HG02938 (cell line): ENCODE measurements around the gene BLACAT1.
A peak's percentile ranks its signal among the peaks of the same experiment; 100 is the strongest.
"Not testable (repeated sequence)": the region's sequence is repeated elsewhere in the genome, so short reads cannot be mapped to it uniquely, and the experiment has no call there.

Experiments
- ATAC-seq: cut with Tn5 transposase; IDR thresholded peaks from one replicate; pipeline ENCODE4 v1.9.1; 2021; ENCODE audit warnings: mild to moderate bottlenecking, moderate library complexity; ENCODE audit not compliant: unreplicated experiment

BLACAT1 gene

DNA sequence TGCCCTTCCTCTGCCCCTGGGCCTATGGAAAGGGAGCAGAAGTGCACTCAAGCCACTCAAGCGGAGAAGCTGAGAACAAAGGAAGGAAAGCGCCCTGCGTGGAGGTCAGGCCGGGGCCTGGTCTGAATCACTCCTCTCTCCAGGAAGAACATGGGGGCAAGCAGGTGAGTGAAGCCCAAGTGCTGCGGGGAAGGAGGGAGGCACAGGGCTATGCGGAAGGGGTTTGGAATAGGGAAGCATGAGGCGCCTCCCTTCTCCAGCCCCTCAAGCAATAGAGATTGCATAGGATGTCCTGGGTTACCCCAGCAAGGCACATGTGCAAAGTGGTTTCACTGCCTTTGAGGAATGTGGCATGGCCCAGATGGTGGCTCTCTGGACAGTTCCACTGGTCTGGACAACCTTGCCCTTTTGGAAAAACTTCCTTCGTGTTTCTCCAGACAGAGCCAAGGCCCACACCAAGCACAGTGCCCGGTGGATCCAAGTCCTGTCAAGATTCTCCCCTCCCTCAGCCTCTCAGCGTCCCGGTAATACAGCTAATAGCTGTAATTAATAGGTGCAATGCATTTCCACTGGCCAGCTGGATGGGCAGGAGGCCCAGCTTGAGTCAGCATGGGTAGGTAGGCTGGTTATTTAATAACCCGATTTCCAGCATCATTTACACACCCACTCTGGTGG is 13.7 kb downstream of the BLACAT1 start:
- no peak for ATAC-seq

DNA sequence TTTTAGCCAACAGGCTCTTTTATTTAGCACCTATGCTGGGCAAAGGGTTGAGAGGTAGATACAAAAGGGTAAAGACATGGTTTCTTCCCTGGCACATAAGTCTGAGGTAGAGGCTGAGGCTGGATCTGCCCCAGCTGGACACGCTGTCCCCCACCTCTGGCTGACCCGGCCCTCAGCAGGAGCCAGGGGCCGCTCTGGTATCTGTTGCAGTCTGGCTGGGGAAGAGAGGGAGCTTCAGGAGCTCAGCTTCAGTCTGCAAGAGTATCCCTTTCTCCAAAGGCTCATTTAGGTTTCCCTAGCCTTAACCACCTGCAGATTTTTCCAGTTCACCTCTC is 14.2 kb downstream of the BLACAT1 start:
- no peak for ATAC-seq

GRCh38 chr1:205441318-205441633 is 14.6 kb downstream of the BLACAT1 start:
- no peak for ATAC-seq

DNA sequence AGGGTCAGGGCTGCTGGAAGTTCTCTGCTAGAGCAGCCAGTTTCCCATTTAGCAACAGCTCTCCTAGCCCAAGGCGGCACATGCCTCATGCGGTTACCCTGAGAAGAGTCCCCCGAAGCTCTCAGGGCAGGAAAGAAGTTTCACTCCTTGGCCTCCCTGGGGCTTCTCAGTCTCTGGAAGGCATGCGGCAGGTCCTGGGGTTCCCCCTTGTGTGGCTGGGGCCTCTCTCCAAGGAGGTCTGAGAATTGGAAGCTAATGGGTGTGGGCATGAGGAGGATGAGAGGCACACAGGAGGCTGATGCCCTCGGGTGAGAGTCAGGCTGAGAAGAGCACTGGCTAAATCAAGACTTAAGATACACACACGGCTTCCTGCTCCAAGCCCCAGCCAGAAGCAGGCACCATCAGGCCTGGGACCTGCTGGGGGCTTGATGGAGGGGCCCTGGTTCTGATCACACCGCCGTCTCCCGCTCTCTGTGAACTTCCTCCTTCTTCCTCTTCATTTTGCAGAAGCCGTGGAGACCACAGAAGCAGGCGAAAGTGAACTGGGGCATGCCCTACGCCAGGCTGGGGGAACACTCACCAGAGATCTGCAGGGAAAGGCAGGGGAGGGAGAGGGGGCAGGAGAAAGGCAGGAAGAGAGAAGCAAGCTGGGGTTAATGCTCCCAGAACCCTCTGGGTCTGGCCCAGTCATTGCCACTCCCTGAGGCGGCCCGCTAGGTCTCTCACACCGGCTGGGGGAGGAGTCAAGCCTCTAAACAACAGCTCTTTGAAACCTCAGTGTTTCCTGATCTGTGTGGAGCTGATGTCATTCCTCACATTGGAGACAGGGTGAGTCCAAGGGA is 15.1 kb downstream of the BLACAT1 start:
- peak; percentile 68 for ATAC-seq

DNA sequence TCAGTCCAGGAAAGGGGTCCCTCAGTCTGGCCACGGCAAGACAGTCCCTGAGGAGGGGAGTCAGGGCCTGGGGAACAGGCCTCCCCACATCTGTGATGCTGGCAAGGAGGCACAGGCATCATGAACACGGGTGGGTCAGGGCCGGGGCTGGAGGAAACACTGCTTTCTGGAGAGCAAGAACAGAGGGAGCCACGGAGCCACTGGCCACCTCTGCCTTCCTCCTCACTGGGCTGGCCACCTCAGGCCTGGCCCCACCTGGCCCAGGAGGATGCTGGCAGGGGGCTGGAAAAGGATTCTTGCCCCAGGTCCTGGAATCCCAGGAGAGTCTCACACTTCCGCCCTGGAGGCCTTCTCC is 15.7 kb downstream of the BLACAT1 start:
- no peak for ATAC-seq

DNA sequence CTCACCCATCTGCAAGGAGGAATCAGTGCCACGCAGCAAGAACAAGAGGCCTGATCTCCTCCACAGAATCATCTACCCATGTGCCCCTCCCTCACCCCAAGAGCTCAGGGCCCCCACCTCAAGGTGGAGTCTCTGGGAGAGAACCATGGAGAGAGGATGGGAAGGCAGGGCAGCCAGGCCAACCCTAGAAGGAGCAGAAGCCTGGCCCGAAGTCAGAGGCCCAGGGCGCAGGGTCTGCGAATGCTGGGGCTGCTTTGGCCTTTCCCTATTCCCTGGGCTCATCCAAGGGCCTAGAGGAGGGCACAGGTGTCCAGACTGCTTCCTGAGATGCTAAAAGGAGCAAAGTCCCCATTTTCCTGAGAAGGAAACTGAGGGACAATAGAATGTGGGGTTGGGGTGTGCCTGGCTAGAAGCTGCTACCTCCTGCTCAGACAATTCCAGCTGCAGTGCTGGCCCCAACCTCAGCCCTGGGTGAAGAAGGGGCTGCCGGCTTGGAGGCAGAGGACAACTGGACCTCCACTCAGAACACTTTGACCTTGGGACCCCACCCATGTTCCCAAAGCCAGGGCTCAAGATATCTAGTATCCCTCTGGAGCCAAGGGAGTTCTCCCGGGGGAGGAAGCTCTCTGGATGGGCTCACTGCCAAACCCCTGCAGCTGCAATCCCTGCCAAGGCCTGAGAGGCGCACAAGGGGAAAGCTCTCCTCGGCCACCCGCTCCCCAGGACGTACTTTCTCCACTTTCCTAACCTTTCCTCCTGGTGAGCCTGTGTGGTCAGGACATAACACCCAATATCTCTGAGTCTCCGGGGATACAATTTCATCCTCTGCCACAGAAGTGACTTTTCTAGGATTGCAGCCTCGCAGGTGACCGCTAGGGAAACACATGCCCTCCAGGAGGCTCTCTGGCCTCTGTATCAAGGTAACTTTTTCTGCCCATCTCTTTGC is 17.4 kb downstream of the BLACAT1 start:
- no peak for ATAC-seq

- ATAC-seq = no peak
Measured at GRCh38 chr1:205437570-205437969, 18.3 kb downstream of the BLACAT1 start.

GRCh38 chr1:205436776-205437410 is 19.0 kb downstream of the BLACAT1 start:
- no peak for ATAC-seq

DNA sequence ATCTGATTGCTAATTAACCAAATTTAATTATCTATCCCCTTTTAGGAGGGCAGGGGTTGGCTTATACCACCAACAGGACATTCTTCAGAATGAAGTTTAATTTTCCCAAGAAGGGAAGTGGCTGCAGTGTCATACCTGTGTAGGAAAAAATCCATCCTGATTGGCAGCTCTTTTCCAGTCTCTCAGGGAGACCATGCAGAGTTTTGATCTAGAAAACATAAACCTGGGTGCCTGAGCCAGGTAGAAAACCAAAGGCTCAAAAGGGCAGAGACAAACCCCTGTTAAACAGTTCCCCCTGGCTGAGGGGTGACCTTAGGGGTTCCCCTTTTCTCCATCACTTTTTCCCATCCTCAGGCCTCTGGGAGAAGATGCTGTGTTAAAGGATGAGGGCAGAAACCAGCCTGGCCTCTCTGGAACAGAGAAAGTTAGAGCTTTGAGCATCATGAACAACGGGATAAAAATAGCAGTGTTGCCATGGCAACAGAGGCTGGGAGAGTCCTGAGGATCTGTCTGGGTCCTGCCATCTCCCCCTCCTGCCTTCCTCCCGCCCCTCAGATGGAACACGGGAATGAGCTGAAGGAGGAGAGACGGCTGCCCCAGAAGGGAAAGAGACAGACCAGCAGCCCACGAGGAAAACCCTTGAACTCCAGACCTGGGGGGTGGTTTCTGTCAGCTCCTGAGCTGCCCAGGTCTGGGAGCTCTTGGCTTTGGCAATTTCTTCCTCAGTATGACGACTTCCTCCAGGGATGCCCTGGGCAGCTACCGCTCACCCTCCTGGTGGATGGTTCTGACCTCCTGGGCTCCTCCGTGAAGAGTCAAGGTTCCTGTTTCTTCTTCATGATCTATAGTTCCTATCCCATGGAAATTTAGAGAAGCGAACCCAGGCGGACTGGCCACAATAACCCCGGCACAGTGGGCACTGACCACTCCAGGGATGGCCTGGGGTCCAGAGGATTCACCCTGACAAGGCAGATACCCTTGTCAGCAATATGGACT is 20.0 kb downstream of the BLACAT1 start:
- no peak for ATAC-seq

DNA sequence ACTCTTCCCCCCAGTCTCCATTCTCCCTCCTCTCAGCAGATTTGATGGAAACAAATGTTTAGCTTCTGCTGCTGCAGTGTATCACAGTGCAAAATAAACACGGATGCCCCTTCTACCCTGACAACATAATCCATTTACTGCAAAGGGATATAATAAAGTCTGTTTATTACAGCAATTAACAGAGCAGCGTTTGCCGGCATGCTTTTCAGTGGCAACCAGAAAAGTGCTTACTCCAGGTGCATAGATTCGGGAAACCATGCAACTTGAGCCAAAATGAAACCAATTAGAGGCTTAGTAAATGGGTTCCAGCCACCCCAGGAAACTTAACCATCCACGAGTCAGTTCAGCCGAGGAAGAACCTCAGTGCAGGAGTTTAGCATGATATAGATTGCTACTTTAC is 21.1 kb downstream of the BLACAT1 start:
- no peak for ATAC-seq

DNA sequence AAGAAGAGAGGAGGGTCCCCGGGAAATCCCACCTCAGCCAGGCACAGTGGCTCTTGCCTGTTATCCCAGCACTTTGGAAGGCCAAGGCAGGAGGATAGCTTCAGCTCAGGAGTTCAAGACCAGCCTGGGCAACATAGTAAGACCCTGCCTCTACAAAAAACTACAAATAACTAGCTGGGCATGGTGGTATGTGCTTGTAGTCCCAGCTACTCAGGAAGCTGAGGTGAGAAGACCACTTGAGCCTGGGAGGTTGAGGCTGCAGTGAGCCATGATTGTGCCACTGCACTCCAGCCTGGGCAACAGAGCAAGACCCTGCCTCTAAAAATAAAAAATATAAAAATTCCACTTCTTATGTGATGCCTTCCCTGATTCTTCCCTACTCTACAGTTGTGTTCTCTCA is 23.2 kb downstream of the BLACAT1 start:
- ATAC-seq = not testable (repeated sequence)

GRCh38 chr1:205432116-205432515 is 23.7 kb downstream of the BLACAT1 start:
- no peak for ATAC-seq

DNA sequence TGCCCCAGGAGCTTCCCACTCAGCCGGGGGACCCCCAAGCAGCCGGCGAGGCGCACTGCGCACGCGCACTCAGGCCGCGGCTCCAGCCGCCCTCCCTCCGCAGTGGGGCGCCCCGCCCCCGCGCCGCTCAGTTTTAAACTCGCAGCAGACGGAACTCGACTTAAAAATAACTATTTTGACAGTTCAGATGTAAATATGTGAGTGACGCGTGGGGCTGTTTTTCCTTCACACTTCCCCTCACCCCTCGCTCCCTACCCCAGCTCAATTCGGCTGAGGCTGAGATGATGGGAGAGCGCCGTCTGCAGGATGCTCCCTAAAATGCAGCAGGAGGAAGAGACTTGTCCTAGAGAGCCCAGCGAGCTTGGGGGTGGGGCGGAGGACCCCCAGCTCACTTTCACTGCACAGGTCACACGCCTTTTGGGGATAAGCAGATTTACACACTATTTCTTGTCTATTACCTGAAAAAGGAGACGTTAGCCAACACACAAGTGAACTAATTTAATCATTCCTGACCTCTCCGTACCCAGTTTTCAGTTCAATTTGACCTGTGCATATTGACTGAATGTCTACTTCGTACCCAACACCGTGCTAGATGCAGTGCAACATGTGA is 25.0 kb downstream of the BLACAT1 start:
- ATAC-seq = no peak

GRCh38 chr1:205429762-205430695 is 25.8 kb downstream of the BLACAT1 start:
- ATAC-seq = no peak

DNA sequence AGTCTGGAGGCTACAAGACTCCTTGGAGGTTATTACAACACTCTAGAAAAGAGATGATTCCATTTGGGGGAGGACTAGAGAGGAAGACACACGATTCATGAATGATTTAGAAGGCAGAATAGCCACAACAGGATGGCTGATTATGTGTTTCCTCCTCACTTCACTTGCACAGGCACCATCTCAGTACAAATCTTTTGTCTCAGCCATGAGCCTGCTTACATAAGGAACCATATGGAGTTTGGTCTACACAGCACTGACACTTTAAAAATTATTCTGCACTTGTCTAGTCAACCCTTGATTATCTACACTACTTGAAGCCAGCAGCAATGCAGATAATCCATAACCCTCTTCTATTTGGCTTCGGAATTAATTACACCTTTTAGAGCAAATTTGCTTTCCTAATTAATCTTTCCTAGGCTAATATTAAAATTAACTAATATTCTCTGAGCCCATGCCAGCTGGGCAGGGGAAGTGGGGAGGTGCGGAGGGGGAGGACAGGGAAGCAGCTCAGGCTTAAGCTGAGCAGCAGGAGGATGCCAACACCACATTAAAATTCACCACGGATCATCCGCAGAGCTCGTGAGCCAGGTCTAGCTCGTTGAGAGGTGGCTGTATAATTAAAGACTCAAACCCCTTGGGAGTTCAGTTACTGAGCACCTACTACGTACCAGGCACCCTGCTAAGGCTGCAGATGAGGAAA is 30.8 kb downstream of the BLACAT1 start:
- no peak for ATAC-seq

- no peak for ATAC-seq
Measured at GRCh38 chr1:205423814-205424399, 31.9 kb downstream of the BLACAT1 start.

- no peak for ATAC-seq
Measured at GRCh38 chr1:205422993-205423642, 32.7 kb downstream of the BLACAT1 start.
